Measurements from ENCODE around the gene HIRA.
"Not testable (repeated sequence)": the region's sequence is repeated elsewhere in the genome, so short reads cannot be mapped to it uniquely, and the experiment has no call there.

- TF ChIP-seq CTCF (IDR thresholded peaks at IDR 0.05; ENCODE audit: low read depth, low read length, missing input control); FOXA1 (IDR thresholded peaks at IDR 0.05); YY1 (IDR thresholded peaks at IDR 0.05); REST (IDR thresholded peaks at IDR 0.05); JUND (IDR thresholded peaks at IDR 0.05): not testable (repeated sequence)
Measured at GRCh38 chr22:19323420-19323819, 108.1 kb downstream of the HIRA start.
